CD4-positive, alpha-beta T cell treated with Interleukin-1 beta for 1 hour (primary cell): ENCODE data around the gene PCDHGA3.
A peak's percentile ranks its signal among the peaks of the same experiment; 100 is the strongest.
"Not testable (repeated sequence)": the region's sequence is repeated elsewhere in the genome, so short reads cannot be mapped to it uniquely, and the experiment has no call there.

Experiments
- DNase-seq, 2 donors: peaks; one replicate each; pipeline ENCODE4 v3.0.0-alpha.2; 2020 to 2022

PCDHGA3 gene

GRCh38 chr5:141383345-141383744 is 39.7 kb downstream of the PCDHGA3 start:
- no peak for DNase-seq

GRCh38 chr5:141384471-141385267 is 41.0 kb downstream of the PCDHGA3 start:
- no peak for DNase-seq

GRCh38 chr5:141387557-141388311 is 44.1 kb downstream of the PCDHGA3 start, which contains the start of gene PCDHGB4:
TSS of gene PCDHGB4 (plus strand) at chr5:141387698. CDS start at chr5:141387885, 187 bp downstream.
- DNase-seq: peak; percentile 15 to 22

GRCh38 chr5:141388661-141389060 is 45.0 kb downstream of the PCDHGA3 start:
- DNase-seq: no peak

- no peak for DNase-seq
These were observed 45.8 kb downstream of the PCDHGA3 start for GRCh38 chr5:141389153-141390042.

- DNase-seq: no peak
These were observed 49.0 kb downstream of the PCDHGA3 start, which contains the start of gene PCDHGA8 for GRCh38 chr5:141392429-141393198. TSS of gene PCDHGA8 (plus strand) at chr5:141392633. CDS start at chr5:141392814, 181 bp downstream.

GRCh38 chr5:141393267-141393666 is 49.6 kb downstream of the PCDHGA3 start:
- no peak for DNase-seq

- not testable (repeated sequence) for DNase-seq
These were observed 51.0 kb downstream of the PCDHGA3 start for GRCh38 chr5:141394401-141395187.
